DOHH2 (cell line): ENCODE measurements around the gene KRTAP12-2.

ENCODE experiments used
- H3F3A ChIP-seq: fragments of 200-600 bp; sonication (generic), shearing (Covaris generic); 2 replicates; pipeline ENCODE4 v1.6.0; 2016; ENCODE audit warnings: antibody characterized with exemption, mild to moderate bottlenecking; ENCODE audit not compliant: control insufficient read depth, insufficient read depth
- H3K27ac ChIP-seq: fragments of 200-600 bp; sonication (generic); 2 replicates; pipeline ENCODE4 v1.5.1; 2014; ENCODE audit warnings: low read depth, mild to moderate bottlenecking, low read length, moderate library complexity
- H3K27me3 ChIP-seq: fragments of 200-600 bp; sonication (generic); 2 replicates; pipeline ENCODE4 v1.6.1; 2014; ENCODE audit warnings: mild to moderate bottlenecking, low read length, mixed read lengths; ENCODE audit not compliant: control insufficient read depth
- H3K36me3 ChIP-seq: fragments of 200-600 bp; sonication (generic); 2 replicates; pipeline ENCODE4 v1.6.1; 2014; ENCODE audit warnings: mild to moderate bottlenecking, low read length, moderate library complexity, mixed read lengths; ENCODE audit not compliant: control insufficient read depth
- H3K4me1 ChIP-seq: fragments of 200-600 bp; sonication (generic); 2 replicates; pipeline ENCODE4 v1.6.1; 2014; ENCODE audit warnings: mild to moderate bottlenecking, low read length, mixed read lengths; ENCODE audit not compliant: control insufficient read depth
- H3K4me2 ChIP-seq: fragments of 200-600 bp; sonication (generic); 2 replicates; pipeline ENCODE4 v1.6.0; 2014; ENCODE audit warnings: mild to moderate bottlenecking, low read length, moderate library complexity
- H3K4me3 ChIP-seq: fragments of 200-600 bp; sonication (generic); 2 replicates; pipeline ENCODE4 v1.5.1; 2014; ENCODE audit warnings: mild to moderate bottlenecking, low read length, mixed read lengths
- H3K79me2 ChIP-seq: fragments of 200-600 bp; sonication (generic); 2 replicates; pipeline ENCODE4 v1.6.1; 2014; ENCODE audit warnings: mild to moderate bottlenecking, low read length, mixed read lengths; ENCODE audit not compliant: control insufficient read depth
- H3K9me2 ChIP-seq: fragments of 200-600 bp; sonication (generic); replicated peaks from 2 replicates; pipeline ENCODE4 v1.6.1; 2014; ENCODE audit warnings: mild to moderate bottlenecking, low read length, mixed read lengths; ENCODE audit not compliant: control insufficient read depth
- H3K9me3 ChIP-seq: fragments of 200-600 bp; sonication (generic); 2 replicates; pipeline ENCODE4 v1.6.1; 2014; ENCODE audit warnings: antibody characterized with exemption, low read length, mixed read lengths; ENCODE audit not compliant: control insufficient read depth, insufficient read depth
- H4K20me1 ChIP-seq: fragments of 200-600 bp; sonication (generic); 2 replicates; pipeline ENCODE4 v1.6.0; 2014; ENCODE audit warnings: low read depth, mild to moderate bottlenecking, antibody characterized with exemption, low read length, moderate library complexity; ENCODE audit not compliant: control insufficient read depth, insufficient read depth
- EZH2phosphoT487 ChIP-seq: fragments of 200-600 bp; sonication (generic); IDR thresholded peaks from 2 replicates; pipeline ENCODE4 v1.6.1; 2017; ENCODE audit warnings: borderline replicate concordance, mild to moderate bottlenecking, antibody characterized with exemption, low read length, moderate library complexity, mixed read lengths
- TF ChIP-seq, protein P1 (sequence below): fragments of 200-600 bp; sonication (generic); IDR thresholded peaks from one replicate; pipeline ENCODE4 v1.5.1; 2014; ENCODE audit warnings: antibody characterized with exemption, mild to moderate bottlenecking, low read depth, low read length; ENCODE audit not compliant: poor library complexity, severe bottlenecking

Gene KRTAP12-2

DNA sequence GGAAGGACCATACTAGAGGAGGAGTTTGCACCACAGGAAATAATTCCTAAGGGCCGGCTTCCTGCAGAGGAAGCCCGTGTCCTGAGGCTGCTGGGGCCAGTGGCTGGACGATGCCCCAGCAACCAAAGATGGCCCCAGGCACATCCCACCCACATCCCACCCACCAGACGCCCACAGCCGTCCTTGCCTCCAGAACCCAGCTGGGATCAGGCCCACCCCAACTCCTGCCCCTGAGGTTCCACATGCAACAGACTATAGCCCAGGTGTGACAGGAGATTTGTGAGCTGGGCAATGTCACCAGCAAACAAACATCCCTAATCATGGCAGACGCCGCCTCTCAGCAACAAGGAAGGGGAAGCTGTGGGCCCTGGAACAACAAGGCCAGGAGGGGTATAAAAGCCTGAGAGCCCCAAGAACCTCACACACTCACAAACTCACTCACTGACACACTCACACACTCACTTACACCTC lies 40.0 kb downstream of the KRTAP12-2 start, which contains the start of gene KRTAP10-9:
Gene KRTAP10-9, plus strand, starts transcription at position 421 of the 471 bp plus-strand sequence. CDS start 79 bp downstream, outside the sequence.
- TF ChIP-seq EZH2phosphoT487: no peak
- TF ChIP-seq, protein P1, sequence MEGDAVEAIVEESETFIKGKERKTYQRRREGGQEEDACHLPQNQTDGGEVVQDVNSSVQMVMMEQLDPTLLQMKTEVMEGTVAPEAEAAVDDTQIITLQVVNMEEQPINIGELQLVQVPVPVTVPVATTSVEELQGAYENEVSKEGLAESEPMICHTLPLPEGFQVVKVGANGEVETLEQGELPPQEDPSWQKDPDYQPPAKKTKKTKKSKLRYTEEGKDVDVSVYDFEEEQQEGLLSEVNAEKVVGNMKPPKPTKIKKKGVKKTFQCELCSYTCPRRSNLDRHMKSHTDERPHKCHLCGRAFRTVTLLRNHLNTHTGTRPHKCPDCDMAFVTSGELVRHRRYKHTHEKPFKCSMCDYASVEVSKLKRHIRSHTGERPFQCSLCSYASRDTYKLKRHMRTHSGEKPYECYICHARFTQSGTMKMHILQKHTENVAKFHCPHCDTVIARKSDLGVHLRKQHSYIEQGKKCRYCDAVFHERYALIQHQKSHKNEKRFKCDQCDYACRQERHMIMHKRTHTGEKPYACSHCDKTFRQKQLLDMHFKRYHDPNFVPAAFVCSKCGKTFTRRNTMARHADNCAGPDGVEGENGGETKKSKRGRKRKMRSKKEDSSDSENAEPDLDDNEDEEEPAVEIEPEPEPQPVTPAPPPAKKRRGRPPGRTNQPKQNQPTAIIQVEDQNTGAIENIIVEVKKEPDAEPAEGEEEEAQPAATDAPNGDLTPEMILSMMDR: no peak
- H3K36me3 ChIP-seq: no peaks in the 10 kb centered on the region
- H3K9me2 ChIP-seq: no peaks in the 10 kb centered on the region
- H3K4me2 ChIP-seq: no peak within 1 kb of the TSS
- no peak within 1 kb of the TSS for H3K4me3 ChIP-seq
- no peaks in the 10 kb centered on the region for H4K20me1 ChIP-seq
- H3K27me3 ChIP-seq: no peaks in the 10 kb centered on the region
- peaks cover 49% of the 10 kb centered on the region for H3K9me3 ChIP-seq
- H3F3A ChIP-seq: no peaks in the 10 kb centered on the region
- peaks cover 12% of the 10 kb centered on the region for H3K4me1 ChIP-seq
- no peaks in the 10 kb centered on the region for H3K79me2 ChIP-seq
- H3K27ac ChIP-seq: no peak within 1 kb of the TSS

DNA sequence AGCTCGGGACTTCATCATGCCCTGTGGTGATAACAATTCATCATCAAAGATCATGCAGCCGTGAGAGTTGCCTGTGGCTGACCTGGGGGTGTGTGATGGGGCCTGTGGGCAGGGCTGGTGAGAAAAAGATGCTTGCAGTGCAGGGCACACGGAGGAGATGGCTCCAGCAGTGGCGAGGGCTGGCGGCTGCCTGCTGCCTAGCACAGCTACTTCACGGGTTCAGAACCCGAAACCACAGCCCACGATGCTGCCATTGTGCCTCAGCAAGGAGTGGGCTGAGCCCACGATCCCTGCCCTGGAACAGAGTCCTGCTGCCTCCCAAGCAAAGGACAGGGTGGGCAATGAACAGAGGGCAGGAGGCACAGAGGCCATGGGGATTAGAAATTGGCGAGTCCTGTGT lies 40.5 kb downstream of the KRTAP12-2 start:
- H3K4me2 ChIP-seq: no peak overlapping the region
- H3K79me2 ChIP-seq: no peaks in the 10 kb centered on the region
- no peaks in the 10 kb centered on the region for H3F3A ChIP-seq
- H3K4me1 ChIP-seq: peaks cover 12% of the 10 kb centered on the region
- no peaks in the 10 kb centered on the region for H4K20me1 ChIP-seq
- no peaks in the 10 kb centered on the region for H3K36me3 ChIP-seq
- no peak for TF ChIP-seq EZH2phosphoT487
- TF ChIP-seq, protein P1: no peak
- no peak overlapping the region for H3K27ac ChIP-seq
- H3K4me3 ChIP-seq: no peak overlapping the region
- no peaks in the 10 kb centered on the region for H3K9me2 ChIP-seq
- H3K27me3 ChIP-seq: no peaks in the 10 kb centered on the region
- peaks cover 49% of the 10 kb centered on the region for H3K9me3 ChIP-seq

DNA sequence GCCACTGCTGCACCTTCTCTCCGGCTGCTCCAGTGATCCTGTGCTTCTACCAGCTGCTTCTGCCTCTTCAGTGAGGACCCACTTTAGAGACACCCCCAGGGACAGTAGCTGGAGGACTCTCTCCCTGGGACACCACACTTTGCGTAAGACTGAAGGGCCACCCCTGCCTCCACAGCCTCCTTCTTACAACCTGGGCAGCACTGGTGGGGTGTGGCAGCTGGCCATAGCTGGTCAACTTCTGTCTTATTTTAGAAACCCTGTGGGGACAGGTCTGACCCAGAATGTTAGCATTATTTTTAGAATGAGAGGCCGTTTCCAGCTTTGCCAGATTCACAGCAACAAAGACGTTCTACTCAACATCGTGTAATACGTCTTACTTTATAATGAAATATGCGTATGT lies 41.0 kb downstream of the KRTAP12-2 start:
- H3K36me3 ChIP-seq: no peaks in the 10 kb centered on the region
- no peak for TF ChIP-seq EZH2phosphoT487
- TF ChIP-seq, protein P1: no peak

More for the DNA sequence above, 41.0 kb downstream of the KRTAP12-2 start:
- Histone ChIP-seq H3K27ac (no peak overlapping the region), H3K4me3 (no peak overlapping the region), H3K4me1 (peaks cover 12% of the 10 kb centered on the region), H3K79me2 (no peaks in the 10 kb centered on the region), H3K4me2 (no peak overlapping the region), H3K27me3 (no peaks in the 10 kb centered on the region), H4K20me1 (no peaks in the 10 kb centered on the region), H3K9me3 (peaks cover 46% of the 10 kb centered on the region), H3F3A (no peaks in the 10 kb centered on the region), H3K9me2 (no peaks in the 10 kb centered on the region)
